DND-41 (cell line): ENCODE results near the gene RNF220.

ENCODE experiments used
- ATAC-seq: fragments of 200-7000 bp; cut with Tn5 transposase; 3 replicates; pipeline ENCODE4 v1.9.1; 2021; ENCODE audit warnings: low read depth; ENCODE audit not compliant: insufficient read depth
- DNase-seq: peaks from one replicate; pipeline ENCODE4 v3.0.0-alpha.2; 2020
- H2AFZ ChIP-seq: 2 replicates; pipeline ENCODE4 v1.6.0; 2012; ENCODE audit warnings: low read depth, low read length
- H3K27ac ChIP-seq: 2 replicates; pipeline ENCODE4 v1.5.1; 2012; ENCODE audit warnings: low read length, inconsistent platforms
- H3K27me3 ChIP-seq: fragments of 200-600 bp; sonication (generic); 2 replicates; pipeline ENCODE4 v1.6.0; 2012; ENCODE audit warnings: low read length, mild to moderate bottlenecking, inconsistent platforms; ENCODE audit not compliant: insufficient read depth, poor library complexity
- H3K36me3 ChIP-seq: 2 replicates; pipeline ENCODE4 v1.5.1; 2012; ENCODE audit warnings: low read length, inconsistent platforms; ENCODE audit not compliant: insufficient read depth
- H3K4me1 ChIP-seq: 2 replicates; pipeline ENCODE4 v1.5.1; 2012; ENCODE audit warnings: mild to moderate bottlenecking, low read length; ENCODE audit not compliant: insufficient read depth
- H3K4me2 ChIP-seq: 2 replicates; pipeline ENCODE4 v1.6.0; 2012; ENCODE audit warnings: mild to moderate bottlenecking, moderate library complexity, low read length, inconsistent platforms; ENCODE audit not compliant: insufficient read depth
- H3K4me3 ChIP-seq, 2 experiments: fragments of 200-600 bp in 1 of 2; shearing (Covaris generic) in 1 of 2; 2 replicates each; pipeline ENCODE4 v1.5.1; 2012 to 2016; ENCODE audit warnings: inconsistent platforms in 2 of 2, low read length in 2 of 2, mild to moderate bottlenecking in 2 of 2, low read depth in 1 of 2, moderate library complexity in 1 of 2
- H3K79me2 ChIP-seq: 2 replicates; pipeline ENCODE4 v1.6.0; 2012; ENCODE audit warnings: low read length, inconsistent platforms; ENCODE audit not compliant: insufficient read depth
- H3K9ac ChIP-seq: 2 replicates; pipeline ENCODE4 v1.6.0; 2012; ENCODE audit warnings: low read depth, mild to moderate bottlenecking, inconsistent platforms, low read length, moderate library complexity
- H3K9me3 ChIP-seq: 2 replicates; pipeline ENCODE4 v1.5.1; 2012; ENCODE audit warnings: low read length, moderate library complexity, mild to moderate bottlenecking, inconsistent platforms; ENCODE audit not compliant: insufficient read depth, severe bottlenecking
- H4K20me1 ChIP-seq: 2 replicates; pipeline ENCODE4 v1.6.0; 2012; ENCODE audit warnings: low read length; ENCODE audit not compliant: insufficient read depth
- EZH2 ChIP-seq: IDR thresholded peaks from 3 replicates; pipeline ENCODE4 v1.6.1; 2012; ENCODE audit warnings: borderline replicate concordance, low read depth, mild to moderate bottlenecking, moderate library complexity, low read length, inconsistent platforms; ENCODE audit not compliant: severe bottlenecking
- TF ChIP-seq, protein P1 (sequence below): IDR thresholded peaks from 2 replicates; pipeline ENCODE4 v1.5.1; 2012; ENCODE audit warnings: borderline replicate concordance, low read length, moderate library complexity, mild to moderate bottlenecking; ENCODE audit not compliant: poor library complexity, severe bottlenecking; ENCODE audit errors: extremely low read depth

Gene RNF220

DNA sequence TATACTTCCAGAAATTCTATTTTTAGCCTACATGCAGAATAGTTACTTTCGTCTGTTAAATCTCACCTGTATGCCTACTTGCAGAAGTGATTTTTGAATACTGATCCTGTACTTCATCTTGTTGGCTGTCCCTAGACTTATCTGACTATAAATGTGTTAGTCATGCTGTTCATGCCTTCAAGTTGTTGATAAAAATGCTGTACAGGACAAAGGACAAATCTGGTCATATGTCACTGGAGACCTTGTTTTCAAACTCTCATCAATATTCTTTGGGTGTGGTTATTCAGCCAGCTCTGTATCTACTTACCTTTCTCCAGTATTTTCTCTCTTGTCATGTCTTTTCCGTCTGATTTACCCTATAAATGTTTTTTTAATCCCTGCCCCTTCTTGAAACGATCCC lies 132.9 kb downstream of the RNF220 start:
- DNase-seq: no peak
- H3K36me3 ChIP-seq: no peaks in the 10 kb centered on the region
- TF ChIP-seq, protein P1, sequence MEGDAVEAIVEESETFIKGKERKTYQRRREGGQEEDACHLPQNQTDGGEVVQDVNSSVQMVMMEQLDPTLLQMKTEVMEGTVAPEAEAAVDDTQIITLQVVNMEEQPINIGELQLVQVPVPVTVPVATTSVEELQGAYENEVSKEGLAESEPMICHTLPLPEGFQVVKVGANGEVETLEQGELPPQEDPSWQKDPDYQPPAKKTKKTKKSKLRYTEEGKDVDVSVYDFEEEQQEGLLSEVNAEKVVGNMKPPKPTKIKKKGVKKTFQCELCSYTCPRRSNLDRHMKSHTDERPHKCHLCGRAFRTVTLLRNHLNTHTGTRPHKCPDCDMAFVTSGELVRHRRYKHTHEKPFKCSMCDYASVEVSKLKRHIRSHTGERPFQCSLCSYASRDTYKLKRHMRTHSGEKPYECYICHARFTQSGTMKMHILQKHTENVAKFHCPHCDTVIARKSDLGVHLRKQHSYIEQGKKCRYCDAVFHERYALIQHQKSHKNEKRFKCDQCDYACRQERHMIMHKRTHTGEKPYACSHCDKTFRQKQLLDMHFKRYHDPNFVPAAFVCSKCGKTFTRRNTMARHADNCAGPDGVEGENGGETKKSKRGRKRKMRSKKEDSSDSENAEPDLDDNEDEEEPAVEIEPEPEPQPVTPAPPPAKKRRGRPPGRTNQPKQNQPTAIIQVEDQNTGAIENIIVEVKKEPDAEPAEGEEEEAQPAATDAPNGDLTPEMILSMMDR: no peak
- TF ChIP-seq EZH2: no peak
- no peaks in the 10 kb centered on the region for H3K79me2 ChIP-seq
- H3K9ac ChIP-seq: no peak overlapping the region
- no peaks in the 10 kb centered on the region for H4K20me1 ChIP-seq
- H3K4me2 ChIP-seq: no peak overlapping the region
- H2AFZ ChIP-seq: no peak overlapping the region
- peaks cover 4% of the 10 kb centered on the region for H3K27me3 ChIP-seq
- ATAC-seq: no peak
- H3K9me3 ChIP-seq: no peaks in the 10 kb centered on the region
- H3K4me3 ChIP-seq: no peak overlapping the region
- H3K4me1 ChIP-seq: no peaks in the 10 kb centered on the region
- no peak overlapping the region for H3K27ac ChIP-seq

DNA sequence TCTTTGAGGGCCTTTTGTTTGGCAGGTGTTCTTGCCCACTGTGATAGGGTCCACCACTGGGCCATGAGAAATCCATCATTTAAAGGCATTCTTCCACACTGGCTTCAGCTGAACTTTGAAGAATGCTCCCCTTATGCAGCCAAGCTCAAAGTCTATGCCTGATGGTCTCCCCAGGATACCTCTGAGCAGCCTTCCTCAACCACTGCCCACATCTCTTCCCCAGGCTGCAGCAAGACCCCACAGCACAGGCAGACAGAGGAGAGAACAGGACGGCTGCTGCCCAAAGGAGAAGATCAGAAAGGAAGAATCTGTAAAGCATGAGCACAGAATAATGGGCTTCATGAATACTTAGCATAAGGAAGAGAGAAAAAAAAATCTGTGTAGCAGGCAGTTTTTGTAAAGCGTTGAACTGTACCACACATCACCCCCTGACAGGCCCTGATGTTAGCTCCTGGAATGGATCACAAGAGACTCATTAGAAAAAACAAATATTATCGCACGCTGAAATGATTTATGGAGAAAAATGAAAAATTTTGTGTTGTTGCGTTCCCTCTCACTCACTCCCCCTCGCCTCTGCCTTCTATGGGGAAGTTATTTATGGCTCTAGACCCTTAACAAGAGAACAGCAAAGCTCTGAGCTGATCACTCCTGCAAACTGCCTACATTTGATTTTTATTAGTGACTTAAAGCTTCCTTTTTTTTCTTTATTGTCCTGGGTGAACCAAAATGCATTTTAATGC lies 135.1 kb downstream of the RNF220 start:
- Histone ChIP-seq H3K79me2 (no peaks in the 10 kb centered on the region), H3K9ac (no peak overlapping the region), H3K36me3 (no peaks in the 10 kb centered on the region), H2AFZ (no peak overlapping the region), H4K20me1 (no peaks in the 10 kb centered on the region), H3K9me3 (no peaks in the 10 kb centered on the region), H3K4me2 (no peak overlapping the region), H3K27me3 (peaks cover 4% of the 10 kb centered on the region), H3K4me1 (no peaks in the 10 kb centered on the region), H3K27ac (no peak overlapping the region), H3K4me3 (no peak overlapping the region)
- no peak for DNase-seq
- TF ChIP-seq, protein P1: no peak
- TF ChIP-seq EZH2: no peak
- ATAC-seq: no peak

DNA sequence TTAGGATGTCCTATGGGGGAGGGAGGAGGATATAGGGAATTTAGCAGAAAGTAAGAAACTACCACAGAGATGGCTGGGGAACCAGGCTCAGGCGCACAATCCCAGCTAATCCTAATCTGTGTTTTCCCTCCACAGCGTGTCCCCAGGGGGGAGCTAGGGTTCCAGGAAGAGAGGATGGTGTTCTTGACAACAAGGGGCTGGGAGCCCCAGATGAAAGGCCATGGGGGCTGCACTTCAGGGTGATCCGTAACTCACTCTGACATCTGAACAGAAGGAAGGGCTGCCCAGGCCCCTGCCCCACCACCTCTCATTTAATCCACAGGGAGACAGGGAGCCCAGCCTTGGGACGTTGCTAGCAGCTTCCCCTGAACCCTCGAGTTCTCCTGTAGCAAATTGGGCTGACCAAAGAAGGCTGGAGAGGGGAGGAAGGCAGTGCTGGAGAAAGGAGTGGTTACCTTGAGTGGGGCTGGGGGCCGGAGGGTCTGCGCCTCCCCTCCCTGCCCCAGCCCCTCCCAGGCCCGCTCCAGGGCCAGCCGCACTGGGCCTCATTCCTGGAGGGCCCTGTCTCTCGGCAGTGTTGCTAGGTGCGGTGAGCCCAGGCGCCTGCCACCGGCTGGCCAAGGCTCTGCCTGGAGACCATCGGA lies 137.5 kb downstream of the RNF220 start:
- TF ChIP-seq, protein P1: no peak
- no peak for TF ChIP-seq EZH2
- Histone ChIP-seq H3K4me3 (no peak overlapping the region), H2AFZ (no peak overlapping the region), H3K79me2 (no peaks in the 10 kb centered on the region), H3K36me3 (no peaks in the 10 kb centered on the region), H3K9me3 (no peaks in the 10 kb centered on the region), H3K27me3 (peaks cover 1% of the 10 kb centered on the region), H3K9ac (no peak overlapping the region), H3K27ac (no peak overlapping the region), H3K4me2 (no peak overlapping the region), H3K4me1 (no peaks in the 10 kb centered on the region), H4K20me1 (no peaks in the 10 kb centered on the region)
- no peak for ATAC-seq
- DNase-seq: no peak
